Fibroblast of mammary gland (primary cell): ENCODE data around the gene EDDM3A.
"Not testable (repeated sequence)": the region's sequence is repeated elsewhere in the genome, so short reads cannot be mapped to it uniquely, and the experiment has no call there.

ENCODE experiments used
- DNase-seq: peaks from one replicate; pipeline ENCODE4 v3.0.0-alpha.2; 2010; ENCODE audit warnings: low read depth
- H3K4me3 ChIP-seq: 2 replicates; pipeline ENCODE4 v1.5.1; 2011; ENCODE audit warnings: low read depth, mild to moderate bottlenecking, low read length, moderate library complexity; ENCODE audit not compliant: control insufficient read depth
- CTCF ChIP-seq: conservative IDR thresholded peaks from 2 replicates; pipeline ENCODE4 v1.5.1; 2011; ENCODE audit warnings: low read depth, low read length, inconsistent platforms; ENCODE audit not compliant: control insufficient read depth, insufficient read depth

EDDM3A gene

GRCh38 chr14:20745571-20746358 is at the start of gene EDDM3A:
Gene EDDM3A (plus strand): TSS chr14:20745887. CDS start chr14:20747581, 1,694 bp downstream.
- DNase-seq: no peak
- TF ChIP-seq CTCF: no peak
- no peak within 1 kb of the TSS for H3K4me3 ChIP-seq

GRCh38 chr14:20696764-20697163 is 48.9 kb upstream of the EDDM3A start:
- TF ChIP-seq CTCF: no peak
- no peak overlapping the region for H3K4me3 ChIP-seq
- no peak for DNase-seq

- peak; percentile 76 for TF ChIP-seq CTCF
- no peak overlapping the region for H3K4me3 ChIP-seq
These were observed 48.2 kb upstream of the EDDM3A start for GRCh38 chr14:20697273-20698017.

GRCh38 chr14:20698018-20698329 is 47.7 kb upstream of the EDDM3A start:
- no peak for DNase-seq
- no peak overlapping the region for H3K4me3 ChIP-seq
- TF ChIP-seq CTCF: no peak

More at GRCh38 chr14:20697273-20698017, 48.2 kb upstream of the EDDM3A start:
- DNase-seq: peak; percentile 84

- TF ChIP-seq CTCF: no peak
- no peak overlapping the region for H3K4me3 ChIP-seq
- no peak for DNase-seq
These were observed 46.8 kb upstream of the EDDM3A start for GRCh38 chr14:20698934-20699333.

GRCh38 chr14:20699931-20700330 is 45.8 kb upstream of the EDDM3A start:
- no peak for DNase-seq
- TF ChIP-seq CTCF: no peak
- no peak overlapping the region for H3K4me3 ChIP-seq

- not testable (repeated sequence) for DNase-seq, H3K4me3 ChIP-seq
These were observed 44.7 kb upstream of the EDDM3A start for GRCh38 chr14:20700965-20701364.
